Measurements from ENCODE around the gene RARRES2. TPM values are rescaled to one million over a fixed set of nuclear protein-coding genes. Genes with fewer than 3 reads are reported as not detected.

RARRES2 gene
- total RNA-seq, 4 donors from 2014 or later: 21.5 to 99.9 (median 27.1) TPM

GRCh38 chr7:150358433-150358832, 17.0 kb upstream of the RARRES2 start:
- TF ChIP-seq POLR2A (IDR thresholded peaks at IDR 0.05): no peak
- no peak for TF ChIP-seq CTCF (IDR thresholded peaks at IDR 0.05)

GRCh38 chr7:150357771-150358427, 16.5 kb upstream of the RARRES2 start:
- H3K36me3 ChIP-seq: no peaks in the 10 kb centered on the region
- H3K4me3 ChIP-seq: no peak overlapping the region
- peak in 1 of 3 donors; percentile 45 for DNase-seq
- no peaks in the 10 kb centered on the region for H3K9me3 ChIP-seq
- no peaks in the 10 kb centered on the region for H3K27me3 ChIP-seq
- peaks cover 0 to 7% (median 0%) of the 10 kb centered on the region in 4 donors for H3K4me1 ChIP-seq
- no peak for TF ChIP-seq POLR2A (IDR thresholded peaks at IDR 0.05)
- no peak for TF ChIP-seq CTCF (IDR thresholded peaks at IDR 0.05)
- peak overlapping the region in 1 of 4 donors; percentile 42 for H3K27ac ChIP-seq

More at GRCh38 chr7:150358433-150358832, 17.0 kb upstream of the RARRES2 start:
- no peaks in the 10 kb centered on the region for H3K9me3 ChIP-seq
- no peak overlapping the region for H3K4me3 ChIP-seq
- H3K27me3 ChIP-seq: no peaks in the 10 kb centered on the region
- DNase-seq: no peak
- H3K36me3 ChIP-seq: no peaks in the 10 kb centered on the region
- H3K4me1 ChIP-seq: peaks cover 0 to 7% (median under 1%) of the 10 kb centered on the region in 4 donors
- no peak overlapping the region for H3K27ac ChIP-seq

- Histone ChIP-seq H3K36me3 (no peaks in the 10 kb centered on the region), H3K9me3 (no peaks in the 10 kb centered on the region), H3K4me1 (peaks cover 0 to 7% (median 0%) of the 10 kb centered on the region in 4 donors), H3K4me3 (peak overlapping the region in 1 of 4 donors; percentile 6), H3K27ac (peak overlapping the region in 1 of 4 donors; percentile 42), H3K27me3 (no peaks in the 10 kb centered on the region)
- peak in 2 of 3 donors; percentile 75 to 77 for DNase-seq
- no peak for TF ChIP-seq POLR2A (IDR thresholded peaks at IDR 0.05)
- TF ChIP-seq CTCF (IDR thresholded peaks at IDR 0.05): no peak
Observed at GRCh38 chr7:150357270-150357669, 15.8 kb upstream of the RARRES2 start.

- peak in 1 of 3 donors; percentile 58 for DNase-seq
- Histone ChIP-seq H3K27me3 (no peaks in the 10 kb centered on the region), H3K27ac (no peak overlapping the region), H3K4me3 (no peak overlapping the region), H3K9me3 (no peaks in the 10 kb centered on the region), H3K36me3 (no peaks in the 10 kb centered on the region), H3K4me1 (peaks cover 0 to 7% (median 0%) of the 10 kb centered on the region in 4 donors)
- TF ChIP-seq CTCF (IDR thresholded peaks at IDR 0.05): peak; percentile 52 to 70 (median 55)
- no peak for TF ChIP-seq POLR2A (IDR thresholded peaks at IDR 0.05)
Observed at GRCh38 chr7:150356265-150356897, 15.0 kb upstream of the RARRES2 start.

GRCh38 chr7:150355666-150356059, 14.2 kb upstream of the RARRES2 start:
- Histone ChIP-seq H3K36me3 (no peaks in the 10 kb centered on the region), H3K4me3 (no peak overlapping the region), H3K27me3 (no peaks in the 10 kb centered on the region), H3K27ac (no peak overlapping the region), H3K4me1 (peaks cover 0 to 7% (median 0%) of the 10 kb centered on the region in 4 donors), H3K9me3 (no peaks in the 10 kb centered on the region)
- no peak for TF ChIP-seq CTCF (IDR thresholded peaks at IDR 0.05)
- TF ChIP-seq POLR2A (IDR thresholded peaks at IDR 0.05): no peak
- DNase-seq: no peak

Measured in Peyer's patch (tissue), 4 donors.